ENCODE data around the gene NDOR1.
A peak's percentile ranks its signal among the peaks of the same experiment; 100 is the strongest.
"Not testable (repeated sequence)": the region's sequence is repeated elsewhere in the genome, so short reads cannot be mapped to it uniquely, and the experiment has no call there.

NDOR1 gene

DNA sequence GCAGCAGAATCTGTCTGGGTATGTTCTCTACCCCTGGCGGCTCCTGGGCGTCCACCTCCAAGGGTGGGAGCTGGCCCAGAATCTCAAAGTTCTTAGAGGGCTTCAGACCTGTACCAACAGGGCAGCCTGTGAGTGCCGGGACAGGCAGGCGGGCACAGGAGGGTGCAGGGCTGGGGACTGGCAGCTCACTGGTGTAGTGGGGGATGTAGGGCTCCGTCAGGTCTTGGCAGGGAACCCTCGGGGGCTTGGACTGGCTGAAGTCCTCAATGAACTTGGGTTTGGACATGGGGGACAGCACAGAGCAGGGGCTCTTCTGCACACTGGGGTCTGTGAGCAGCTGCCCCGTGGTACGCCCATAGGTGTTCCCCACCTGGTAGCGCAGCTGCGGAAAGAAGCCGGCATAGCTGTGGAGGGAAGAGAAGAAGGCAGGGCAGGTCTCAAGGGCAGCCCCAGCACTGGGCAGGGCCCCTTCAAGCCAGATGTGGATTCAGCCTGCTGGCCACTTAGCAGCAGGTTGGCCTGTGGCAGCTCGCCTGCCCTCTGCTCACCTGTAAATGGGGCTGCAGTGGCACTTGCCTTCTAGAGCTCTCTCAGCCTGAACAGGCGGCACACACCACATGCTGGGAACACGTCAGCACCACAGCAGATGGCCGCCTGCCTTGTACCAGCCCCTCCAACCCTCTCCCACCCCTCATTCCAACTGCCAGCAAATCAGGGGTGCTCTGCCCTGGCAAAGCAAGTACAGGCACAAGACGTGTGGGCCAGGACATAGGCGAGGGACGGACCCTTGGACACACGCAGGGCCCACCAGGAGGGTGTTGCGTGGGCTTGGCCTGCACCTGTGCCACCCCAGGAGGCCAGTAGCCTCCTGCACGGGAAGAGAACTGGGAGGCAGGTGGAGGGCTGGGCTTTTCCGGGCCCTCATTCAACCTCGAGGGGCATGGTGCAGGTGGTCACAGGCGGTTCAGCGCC lies 40.2 kb downstream of the NDOR1 start:
- no peak for DNase-seq

DNA sequence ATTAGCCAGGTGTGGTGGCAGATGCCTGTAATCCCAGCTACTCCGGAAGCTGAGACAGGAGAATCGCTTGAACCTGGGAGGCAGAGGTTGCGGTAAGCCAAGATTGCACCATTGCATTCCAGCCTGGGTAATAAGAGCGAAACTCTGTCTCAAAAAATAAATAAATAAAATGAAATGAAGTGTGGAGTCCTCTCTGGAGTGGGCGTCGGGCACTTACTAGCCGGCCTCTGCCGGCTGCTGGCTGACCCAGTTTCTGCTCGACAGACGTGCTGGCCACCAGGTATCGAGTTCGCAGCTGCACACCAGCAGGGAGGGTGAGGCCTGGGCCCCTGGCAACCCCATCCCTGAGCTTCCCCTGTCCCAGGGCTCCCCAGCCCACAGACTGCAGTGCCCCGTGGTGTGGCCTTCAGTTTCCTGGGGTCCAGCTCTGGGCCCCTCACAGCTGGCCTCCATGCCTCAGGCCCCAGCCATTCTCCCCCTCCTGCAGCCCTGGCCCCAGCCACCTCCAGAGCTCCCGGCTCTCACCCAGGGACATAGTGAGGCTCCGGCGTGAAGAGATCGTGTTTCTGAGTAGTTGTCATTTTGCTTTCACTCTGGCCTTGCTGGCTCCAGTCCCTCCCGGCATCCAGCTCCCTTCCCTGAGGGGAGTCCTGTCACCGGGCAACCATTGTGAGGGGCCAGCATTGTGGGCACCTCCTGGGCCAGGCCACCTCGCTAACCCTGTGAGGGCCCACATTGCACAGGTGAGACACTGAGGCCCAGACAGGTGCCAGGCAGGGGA lies 41.8 kb downstream of the NDOR1 start:
- no peak for DNase-seq

DNA sequence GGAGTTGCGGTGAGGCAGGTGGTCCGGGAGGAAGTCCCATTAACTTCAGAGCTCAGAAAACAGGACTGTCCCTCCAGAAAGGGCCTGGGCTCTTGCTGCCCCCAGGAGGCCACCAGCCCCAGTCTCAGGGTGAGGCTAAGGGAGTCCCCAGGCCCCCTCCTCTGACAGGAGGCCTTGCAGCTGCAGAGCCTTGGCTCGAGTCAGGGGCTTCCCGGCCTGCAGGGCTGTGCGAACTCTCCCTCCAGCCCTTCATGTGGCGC lies 42.3 kb downstream of the NDOR1 start:
- DNase-seq = no peak

DNA sequence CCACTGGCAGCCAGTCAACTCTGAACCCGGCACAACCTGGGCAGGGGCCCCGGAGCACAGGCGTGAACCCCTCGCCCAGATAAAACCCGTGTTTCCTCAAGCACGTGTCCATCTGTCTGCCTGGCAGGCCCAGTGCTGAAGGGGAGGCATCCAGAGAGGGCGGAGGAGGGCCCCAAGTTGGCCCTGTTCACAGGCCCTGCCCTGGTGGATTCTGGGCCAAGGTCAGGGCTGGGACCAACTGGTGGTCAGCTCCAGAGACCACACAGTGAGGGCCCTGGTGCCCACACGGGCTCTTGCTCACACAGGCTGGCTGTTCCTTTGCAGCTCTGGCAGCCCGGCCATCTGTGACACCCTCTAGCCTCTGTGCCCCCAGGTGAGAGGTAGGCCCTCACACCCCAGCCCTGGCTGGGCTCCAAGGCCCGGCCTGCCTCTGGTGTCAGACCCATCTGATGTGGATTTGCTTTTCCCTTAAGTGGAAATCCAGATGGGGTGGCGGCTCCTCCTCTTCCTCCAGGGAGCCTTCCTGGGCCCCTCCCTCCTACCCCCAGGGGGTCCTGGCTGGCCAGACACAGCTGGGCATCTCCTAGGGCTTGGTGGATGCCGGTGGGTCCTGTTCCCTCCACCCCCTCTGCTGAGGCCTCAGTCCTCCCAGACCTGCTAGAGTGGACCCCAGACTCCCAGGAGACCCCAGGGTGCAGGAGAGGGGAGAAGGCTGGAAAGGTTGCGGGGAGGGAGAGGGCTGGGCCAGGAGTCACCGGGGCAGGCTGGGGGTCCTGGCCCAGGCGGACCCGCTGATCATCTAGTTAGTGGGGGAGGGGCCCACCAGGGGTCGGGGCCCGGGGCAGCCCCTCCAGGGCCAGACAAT lies 45.1 kb downstream of the NDOR1 start:
- no peak for DNase-seq

DNA sequence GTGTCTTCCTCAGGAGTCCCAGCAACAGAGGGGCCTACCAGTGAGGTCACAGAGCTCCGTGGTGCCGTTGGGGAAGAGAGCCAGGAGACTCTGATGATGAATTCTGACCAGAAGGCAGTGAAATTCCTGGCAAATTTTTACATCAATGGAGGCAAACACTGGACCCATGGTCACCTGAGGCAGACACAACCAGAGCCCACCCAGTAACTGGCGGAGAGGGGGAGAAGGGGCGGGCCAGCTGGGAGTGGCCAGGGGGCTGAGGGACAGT lies 45.6 kb downstream of the NDOR1 start, which contains the start of gene STPG3:
STPG3 (plus strand) TSS at position 93 of the 268 bp plus-strand sequence; CDS start at position 94, 1 bp downstream.
- DNase-seq = no peak

DNA sequence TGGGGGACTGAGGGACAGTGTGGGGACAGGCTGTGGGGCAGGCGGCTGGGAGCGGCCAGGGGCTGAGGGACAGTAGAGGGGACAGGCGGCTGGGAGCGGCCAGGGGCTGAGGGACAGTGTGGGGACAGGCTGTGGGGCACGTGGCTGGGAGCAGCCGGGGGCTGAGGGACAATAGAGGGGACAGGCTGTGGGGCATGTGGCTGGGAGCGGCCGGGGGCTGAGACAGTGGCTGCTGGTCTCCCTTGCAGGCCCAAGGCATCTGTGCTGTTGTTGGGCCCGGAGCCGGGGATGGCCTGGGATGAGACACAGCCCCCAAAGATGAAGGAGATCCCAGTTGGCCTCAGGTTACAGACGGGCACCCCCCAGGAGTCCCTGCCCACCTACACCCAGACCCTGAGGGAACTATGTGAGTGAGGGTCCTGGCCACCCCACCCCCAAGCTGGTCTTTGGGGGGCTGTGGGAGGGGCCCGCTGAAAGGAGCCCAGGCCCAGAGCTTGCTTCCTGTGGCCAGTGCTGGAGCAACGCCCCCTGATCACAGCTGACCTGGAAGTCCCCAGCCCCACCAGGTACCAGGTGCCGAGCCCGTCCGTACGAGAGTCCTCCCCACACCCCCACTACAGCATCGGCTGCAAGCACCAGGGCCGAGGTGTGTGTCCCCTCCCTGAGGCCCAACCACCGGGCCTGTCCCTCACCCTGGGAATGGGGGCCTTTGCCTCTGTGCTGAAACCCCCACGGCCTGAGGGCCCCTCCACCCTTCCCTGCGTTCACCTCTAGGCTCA lies 46.2 kb downstream of the NDOR1 start:
- DNase-seq = no peak

DNA sequence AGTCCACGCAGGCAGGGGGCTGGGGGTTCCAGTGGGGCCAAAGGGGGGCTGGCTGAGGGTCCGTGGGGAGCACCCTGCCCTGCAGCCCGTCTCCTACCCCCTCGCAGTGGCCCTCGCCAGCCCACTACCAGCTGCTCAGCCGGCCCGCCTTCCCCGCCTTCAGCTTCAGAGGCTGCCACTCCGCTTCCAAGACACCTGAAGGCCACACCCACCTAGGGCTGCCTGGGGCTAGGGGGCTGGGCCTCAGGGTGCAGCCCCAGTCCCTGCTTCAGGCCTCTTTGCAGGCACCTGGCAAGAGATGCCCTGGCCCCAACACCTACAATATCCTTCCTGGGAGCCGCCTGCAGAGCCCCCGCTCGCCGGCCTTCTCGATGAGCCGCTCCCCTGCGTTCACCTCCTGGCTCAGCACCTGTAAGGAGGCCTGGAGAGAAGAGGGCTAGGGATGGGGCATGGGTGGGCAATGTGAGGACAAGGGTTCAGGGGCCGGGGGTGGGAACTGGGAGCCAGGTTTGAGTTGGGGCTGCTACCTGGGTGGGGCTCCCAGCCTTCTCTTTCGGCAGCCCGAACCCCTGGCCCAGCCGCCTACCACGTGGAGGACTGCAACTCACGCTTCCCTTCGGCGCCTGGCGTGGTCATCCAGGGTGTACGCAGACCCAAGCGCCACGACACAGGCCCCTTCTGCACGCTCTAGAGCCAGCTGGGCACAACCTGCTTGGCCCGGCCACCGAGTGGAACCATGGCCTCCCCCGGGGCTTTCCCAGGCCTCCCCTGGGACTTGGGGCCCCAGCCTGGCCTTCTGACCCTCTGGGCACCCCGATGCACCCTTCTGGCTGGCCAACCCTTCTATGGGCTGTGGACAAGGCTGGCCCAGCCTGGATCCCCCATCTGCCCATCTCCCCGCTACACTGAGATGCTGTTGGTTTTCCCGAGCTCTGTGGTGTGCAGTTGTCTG lies 47.3 kb downstream of the NDOR1 start:
- DNase-seq = no peak

DNA sequence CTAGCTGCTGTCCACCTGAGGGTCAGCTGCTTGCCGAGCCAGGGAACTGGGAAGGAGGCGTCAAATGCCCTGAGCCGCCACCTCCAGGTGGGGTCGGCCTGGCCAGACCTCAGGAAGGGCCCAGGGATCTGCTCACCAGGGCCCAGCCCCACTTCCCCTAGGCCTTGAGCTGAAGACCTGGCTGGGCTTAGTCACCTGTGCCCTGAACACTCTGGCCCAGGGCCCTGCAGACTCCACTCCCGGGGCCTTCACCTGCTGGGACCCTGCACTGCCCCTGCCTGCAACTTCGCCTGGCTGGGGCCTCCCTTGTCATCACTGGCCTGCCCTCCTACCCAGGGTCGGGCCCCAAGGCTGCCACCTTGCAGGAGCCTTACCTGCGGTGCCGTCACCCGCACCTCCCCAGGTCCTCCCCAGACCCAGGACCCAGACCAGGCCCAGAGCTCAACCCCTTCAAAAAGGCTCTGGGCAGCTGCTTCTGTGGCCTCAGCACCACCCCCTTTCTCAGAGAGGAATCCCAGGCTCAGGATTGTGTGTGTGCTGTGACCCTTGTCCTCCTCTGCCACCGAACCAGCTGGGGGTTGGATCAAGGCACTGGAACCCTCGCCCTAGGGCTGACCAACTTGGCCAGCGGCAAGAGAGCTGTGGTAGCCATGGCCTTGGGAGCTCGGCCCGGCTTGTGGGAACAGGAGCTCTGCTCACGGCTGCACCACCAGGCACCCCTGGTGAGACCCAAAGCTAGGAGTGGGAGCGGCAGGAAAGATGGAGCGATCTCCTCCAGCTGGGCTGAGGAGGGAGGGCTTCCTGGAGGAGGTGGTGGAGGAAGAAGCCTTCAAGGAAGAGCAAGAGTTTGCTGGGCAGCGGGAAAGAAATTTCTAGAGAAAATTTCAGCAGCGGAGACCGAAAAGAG lies 48.5 kb downstream of the NDOR1 start:
- no peak for DNase-seq

DNA sequence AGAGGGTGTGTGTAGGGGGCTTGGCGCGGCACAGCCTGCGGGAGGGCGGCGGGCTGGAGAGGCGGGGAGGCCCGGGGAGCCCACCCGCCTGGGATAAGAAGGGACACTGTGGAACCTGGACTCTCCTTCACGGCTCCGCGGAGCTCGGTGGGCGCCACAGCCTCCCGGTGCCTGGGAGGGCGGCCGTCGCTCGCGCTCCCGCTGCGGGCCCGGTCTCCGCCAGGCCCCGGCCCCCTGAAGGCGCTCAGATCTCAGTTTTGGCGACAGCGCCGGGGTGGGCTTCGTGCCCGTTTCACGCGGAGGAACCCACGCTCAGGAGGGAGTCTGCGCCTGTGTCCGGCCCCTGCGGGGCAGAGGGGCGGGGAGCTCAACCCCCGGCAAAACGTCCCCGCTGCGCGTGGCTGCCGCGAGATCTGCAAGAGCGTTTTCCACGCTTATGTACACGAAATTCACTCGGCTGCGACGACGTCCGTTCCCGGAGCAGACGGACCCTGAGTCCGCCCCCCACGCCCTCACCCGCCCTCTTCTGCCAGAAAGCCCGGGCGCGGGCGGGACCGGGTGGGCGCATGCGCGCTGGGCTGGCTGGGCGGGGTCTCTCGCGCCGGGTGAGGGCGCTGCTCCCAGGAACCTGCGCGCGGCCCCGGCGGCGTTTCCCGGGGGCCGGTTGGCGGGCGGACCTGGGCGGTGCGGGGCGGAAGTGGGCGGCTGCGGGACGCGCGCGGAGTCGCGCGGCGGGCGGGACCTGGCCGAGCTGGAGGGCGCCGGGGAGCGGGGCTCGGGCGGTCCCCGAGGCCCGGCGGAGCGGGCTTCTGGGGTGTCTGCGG lies 49.3 kb downstream of the NDOR1 start, which contains the start of gene NELFB:
NELFB (plus strand) TSS at position 704 of the 824 bp plus-strand sequence.
- DNase-seq = peak; percentile 76

DNA sequence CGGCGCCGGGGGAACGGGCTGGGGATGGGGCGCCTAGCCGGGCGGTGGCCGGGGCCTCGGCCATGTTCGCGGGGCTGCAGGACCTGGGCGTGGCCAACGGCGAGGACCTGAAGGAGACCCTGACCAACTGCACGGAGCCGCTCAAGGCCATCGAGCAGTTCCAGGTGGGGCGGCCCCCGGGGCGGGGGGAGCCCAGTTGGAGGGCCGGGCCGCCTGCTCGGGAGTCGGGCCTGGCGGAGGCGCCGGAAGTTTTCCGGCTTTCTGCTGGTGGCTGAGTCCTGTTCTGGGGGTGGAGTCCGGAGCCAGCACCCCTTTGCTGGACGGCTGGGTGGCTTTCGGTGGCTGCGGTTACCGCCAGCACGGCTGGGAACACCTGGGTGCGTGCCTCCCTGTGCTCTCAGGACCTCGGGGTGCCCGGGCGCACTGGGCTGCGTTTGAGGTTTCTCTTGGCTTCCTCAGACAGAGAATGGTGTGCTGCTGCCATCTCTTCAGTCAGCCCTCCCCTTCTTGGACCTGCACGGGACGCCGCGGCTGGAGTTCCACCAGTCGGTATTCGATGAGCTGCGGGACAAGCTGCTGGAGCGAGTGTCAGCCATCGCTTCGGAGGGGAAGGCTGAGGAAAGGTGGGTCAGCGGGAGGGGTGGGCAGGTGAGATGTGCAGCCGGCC lies 50.1 kb downstream of the NDOR1 start:
- no peak for DNase-seq

DNA sequence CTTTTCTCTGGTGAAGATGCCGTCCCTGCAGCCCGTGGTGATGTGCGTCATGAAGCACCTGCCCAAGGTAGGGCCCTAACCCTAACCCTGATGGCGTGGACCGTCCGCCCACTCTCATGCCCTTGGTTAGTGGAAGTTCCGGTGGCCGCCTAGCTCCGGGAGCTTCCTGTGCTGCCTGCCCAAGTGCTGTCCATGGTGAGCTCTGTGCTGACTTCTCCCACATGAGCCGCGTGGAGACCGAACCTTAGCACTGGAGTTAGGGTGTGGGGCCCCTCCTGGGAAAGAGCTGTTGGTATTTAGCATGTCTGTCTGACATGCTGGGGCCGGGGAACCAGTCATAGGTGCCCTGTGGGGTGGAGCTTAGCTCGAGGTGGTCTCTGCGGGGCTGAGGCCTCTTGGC lies 50.9 kb downstream of the NDOR1 start:
- DNase-seq = no peak

DNA sequence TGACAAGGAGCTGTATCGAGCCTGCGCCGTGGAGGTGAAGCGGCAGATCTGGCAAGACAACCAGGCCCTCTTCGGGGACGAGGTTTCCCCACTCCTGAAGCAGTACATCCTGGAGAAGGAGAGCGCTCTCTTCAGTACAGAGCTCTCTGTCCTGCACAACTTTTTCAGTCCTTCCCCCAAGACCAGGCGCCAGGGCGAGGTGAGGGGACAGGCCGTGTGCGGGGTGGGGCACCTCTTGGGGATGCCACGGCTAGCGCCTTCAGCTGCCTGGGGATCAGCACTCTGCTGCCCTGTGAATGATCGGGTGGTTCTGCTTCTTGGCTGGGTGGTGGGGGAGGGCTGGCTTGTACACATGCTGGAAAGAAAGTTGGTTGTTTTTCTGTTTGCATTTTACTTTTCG lies 51.4 kb downstream of the NDOR1 start:
- DNase-seq = no peak

DNA sequence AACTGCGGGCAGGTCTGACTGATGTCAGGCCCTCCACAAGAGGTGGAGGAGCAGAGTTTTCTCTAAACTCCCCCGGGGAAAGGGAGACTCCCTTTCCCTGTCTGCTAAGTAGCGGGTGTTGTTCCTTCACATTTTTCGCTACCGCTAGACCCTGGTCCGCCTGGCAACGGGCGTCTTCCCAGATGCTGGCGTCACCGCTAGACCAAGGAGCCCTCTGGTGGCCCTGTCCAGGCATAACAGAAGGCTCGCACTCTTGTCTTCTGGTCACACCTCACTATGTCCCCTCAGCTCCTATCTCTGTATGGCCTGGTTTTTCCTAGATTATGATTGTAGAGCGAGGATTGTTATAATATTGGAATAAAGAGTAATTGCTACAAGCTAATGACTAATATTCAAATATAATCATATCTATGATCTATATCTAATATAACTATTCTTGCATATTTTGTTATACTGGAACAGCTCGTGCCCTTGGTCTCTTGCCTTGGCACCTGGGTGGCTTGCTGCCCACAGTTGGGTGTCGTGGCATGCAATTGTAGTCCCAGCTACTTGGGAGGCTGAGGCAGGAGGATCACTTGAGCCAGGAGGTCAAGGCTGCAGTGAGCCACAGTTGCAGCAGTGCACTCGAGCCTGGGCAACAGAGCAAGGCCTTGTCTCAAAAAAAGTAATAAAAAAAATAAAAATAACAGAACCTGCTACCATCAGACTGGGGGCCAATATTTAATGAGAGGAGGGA lies 56.8 kb downstream of the NDOR1 start:
- not testable (repeated sequence) for DNase-seq

DNA sequence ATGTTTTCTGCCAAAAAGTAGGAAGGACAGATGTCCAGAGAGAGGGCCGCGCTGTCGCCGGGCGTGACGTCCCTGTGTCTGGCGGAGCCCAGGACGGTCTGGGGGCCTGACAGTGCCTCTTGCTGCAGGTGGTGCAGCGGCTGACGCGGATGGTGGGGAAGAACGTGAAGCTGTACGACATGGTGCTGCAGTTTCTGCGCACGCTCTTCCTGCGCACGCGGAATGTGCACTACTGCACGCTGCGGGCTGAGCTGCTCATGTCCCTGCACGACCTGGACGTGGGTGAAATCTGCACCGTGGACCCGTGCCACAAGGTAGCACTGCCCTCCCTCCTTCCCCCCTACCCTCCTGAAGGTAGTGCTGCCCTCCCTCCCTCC lies 57.4 kb downstream of the NDOR1 start:
- no peak for DNase-seq

DNA sequence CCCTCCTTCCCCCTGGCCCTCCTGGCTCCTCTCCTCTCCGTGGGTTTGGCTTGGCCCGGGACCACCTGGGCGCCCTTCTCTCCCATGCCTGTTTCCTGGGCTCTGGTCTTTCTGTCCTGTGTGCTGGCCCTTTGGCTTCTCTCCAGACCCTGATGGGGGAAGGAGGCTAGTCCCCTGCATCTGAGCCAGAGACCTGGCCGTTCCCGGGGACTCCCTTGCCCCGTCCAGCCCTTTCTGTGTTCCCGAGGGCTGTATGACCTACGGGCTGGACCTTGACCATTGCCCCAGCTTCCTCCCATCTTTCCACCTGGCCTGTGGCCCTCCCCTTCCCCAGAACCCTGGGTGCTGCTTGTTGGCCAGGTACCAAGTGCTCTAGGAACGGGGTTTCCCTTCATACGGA lies 58.0 kb downstream of the NDOR1 start:
- no peak for DNase-seq

DNA sequence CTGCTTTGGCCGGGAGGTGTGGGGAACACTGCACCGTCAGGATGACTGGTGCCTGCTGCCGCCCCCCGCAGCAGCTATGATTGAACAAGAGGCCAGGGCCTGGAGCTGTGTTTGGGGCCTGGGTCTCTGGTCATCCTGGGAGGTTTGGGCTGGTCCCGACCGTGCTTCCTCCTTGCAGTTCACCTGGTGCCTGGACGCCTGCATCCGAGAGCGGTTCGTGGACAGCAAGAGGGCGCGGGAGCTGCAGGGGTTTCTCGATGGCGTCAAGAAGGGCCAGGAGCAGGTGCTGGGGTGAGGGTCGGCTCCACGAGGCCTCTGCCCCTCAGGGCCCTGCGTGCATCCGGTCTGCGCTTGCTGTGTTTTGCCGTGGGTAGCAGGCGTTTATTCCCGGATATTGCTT lies 58.6 kb downstream of the NDOR1 start:
- no peak for DNase-seq

DNA sequence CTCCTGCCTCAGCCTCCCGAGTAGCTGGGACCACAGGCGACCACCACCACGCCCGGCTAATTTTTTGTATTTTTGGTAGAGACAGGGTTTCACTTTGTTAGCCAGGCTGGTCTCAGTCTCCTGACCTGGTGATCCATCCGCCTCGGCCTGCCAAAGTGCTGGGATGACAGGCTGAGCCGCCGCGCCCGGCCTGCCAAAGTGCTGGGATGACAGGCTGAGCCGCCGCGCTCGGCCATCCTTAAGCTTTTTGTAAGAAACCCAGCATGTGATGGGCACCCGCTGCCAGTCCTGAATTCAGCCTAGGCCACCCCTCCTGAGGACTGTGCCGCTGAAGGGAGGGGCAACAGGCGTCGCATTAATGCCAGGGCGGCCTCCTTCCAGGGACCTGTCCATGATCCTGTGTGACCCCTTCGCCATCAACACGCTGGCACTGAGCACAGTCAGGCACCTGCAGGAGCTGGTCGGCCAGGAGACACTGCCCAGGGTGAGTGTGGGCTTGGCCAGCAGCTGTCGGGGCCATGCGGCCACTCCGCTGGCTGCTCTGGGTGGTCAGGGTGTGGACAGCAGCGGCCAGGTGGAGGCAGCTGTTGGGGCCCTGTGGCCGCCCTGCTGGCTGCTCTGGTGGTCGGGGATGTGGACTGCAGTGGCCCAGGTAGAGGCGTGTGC lies 60.1 kb downstream of the NDOR1 start:
- DNase-seq = no peak

DNA sequence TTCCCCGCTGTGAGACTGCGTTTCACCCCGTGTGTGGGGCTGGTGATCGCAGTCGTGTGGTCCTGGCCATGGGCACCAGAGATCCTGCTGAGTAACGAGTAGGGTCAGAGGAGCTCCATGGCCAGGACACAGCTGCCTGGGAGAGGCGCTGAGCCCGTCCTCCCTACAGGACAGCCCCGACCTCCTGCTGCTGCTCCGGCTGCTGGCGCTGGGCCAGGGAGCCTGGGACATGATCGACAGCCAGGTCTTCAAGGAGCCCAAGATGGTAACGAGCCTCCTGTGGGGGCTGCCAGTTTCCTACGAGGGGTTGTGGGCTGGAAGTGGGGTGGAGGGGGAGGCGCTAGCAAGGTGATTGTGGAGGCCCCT lies 60.6 kb downstream of the NDOR1 start:
- no peak for DNase-seq

All from DMS153 (cell line).